SK-N-SH (cell line): Measurements from ENCODE around the gene NARS2.

Experiments used
- CTCF ChIP-seq: fragments of 200-600 bp; sonication (generic); IDR thresholded peaks from 2 replicates; pipeline ENCODE4 v1.6.1; 2017; ENCODE audit warnings: antibody characterized with exemption, mild to moderate bottlenecking, moderate library complexity
- GABPA ChIP-seq: IDR thresholded peaks from 2 replicates; pipeline ENCODE4 v1.4.0; 2012; ENCODE audit warnings: low read depth, mild to moderate bottlenecking
- MAX ChIP-seq: IDR thresholded peaks from 2 replicates; pipeline ENCODE4 v1.4.0; 2012; ENCODE audit warnings: low read depth
- NRF1 ChIP-seq: IDR thresholded peaks from 2 replicates; pipeline ENCODE4 v1.6.1; 2012; ENCODE audit warnings: low read depth, mild to moderate bottlenecking, low read length
- POLR2AphosphoS5 ChIP-seq: IDR thresholded peaks from 2 replicates; pipeline ENCODE4 v1.6.1; 2012; ENCODE audit warnings: low read depth, low read length
- REST ChIP-seq: IDR thresholded peaks from 2 replicates; pipeline ENCODE4 v1.6.1; 2012; ENCODE audit warnings: mild to moderate bottlenecking, low read depth, low read length, moderate library complexity
- SMC3 ChIP-seq: IDR thresholded peaks from 2 replicates; pipeline ENCODE4 v1.6.1; 2012; ENCODE audit warnings: low read depth, low read length, improper control_type of control experiment
- TAF1 ChIP-seq: IDR thresholded peaks from 2 replicates; pipeline ENCODE4 v1.6.1; 2012; ENCODE audit warnings: low read depth, mild to moderate bottlenecking, low read length, moderate library complexity, borderline replicate concordance
- TCF12 ChIP-seq: IDR thresholded peaks from 2 replicates; pipeline ENCODE4 v1.4.0; 2012
- TEAD4 ChIP-seq: IDR thresholded peaks from 2 replicates; pipeline ENCODE4 v1.4.0; 2012; ENCODE audit warnings: mild to moderate bottlenecking, borderline replicate concordance; ENCODE audit not compliant: insufficient read depth
- YY1 ChIP-seq: IDR thresholded peaks from 2 replicates; pipeline ENCODE4 v1.4.0; 2012; ENCODE audit warnings: low read depth, mild to moderate bottlenecking
- TF ChIP-seq, protein P1 (sequence below): IDR thresholded peaks from 2 replicates; pipeline ENCODE4 v1.4.0; 2012; ENCODE audit warnings: low read depth, borderline replicate concordance
- TF ChIP-seq, protein P2 (sequence below): IDR thresholded peaks from 2 replicates; pipeline ENCODE4; 2012

- TF ChIP-seq YY1 (no peak), TEAD4 (no peak), CTCF (no peak), GABPA (no peak), POLR2AphosphoS5 (no peak), MAX (no peak), REST (no peak), TAF1 (no peak), SMC3 (no peak), NRF1 (no peak), TCF12 (no peak)
- TF ChIP-seq, protein P1, sequence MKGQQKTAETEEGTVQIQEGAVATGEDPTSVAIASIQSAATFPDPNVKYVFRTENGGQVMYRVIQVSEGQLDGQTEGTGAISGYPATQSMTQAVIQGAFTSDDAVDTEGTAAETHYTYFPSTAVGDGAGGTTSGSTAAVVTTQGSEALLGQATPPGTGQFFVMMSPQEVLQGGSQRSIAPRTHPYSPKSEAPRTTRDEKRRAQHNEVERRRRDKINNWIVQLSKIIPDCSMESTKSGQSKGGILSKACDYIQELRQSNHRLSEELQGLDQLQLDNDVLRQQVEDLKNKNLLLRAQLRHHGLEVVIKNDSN: no peak
- TF ChIP-seq, protein P2, sequence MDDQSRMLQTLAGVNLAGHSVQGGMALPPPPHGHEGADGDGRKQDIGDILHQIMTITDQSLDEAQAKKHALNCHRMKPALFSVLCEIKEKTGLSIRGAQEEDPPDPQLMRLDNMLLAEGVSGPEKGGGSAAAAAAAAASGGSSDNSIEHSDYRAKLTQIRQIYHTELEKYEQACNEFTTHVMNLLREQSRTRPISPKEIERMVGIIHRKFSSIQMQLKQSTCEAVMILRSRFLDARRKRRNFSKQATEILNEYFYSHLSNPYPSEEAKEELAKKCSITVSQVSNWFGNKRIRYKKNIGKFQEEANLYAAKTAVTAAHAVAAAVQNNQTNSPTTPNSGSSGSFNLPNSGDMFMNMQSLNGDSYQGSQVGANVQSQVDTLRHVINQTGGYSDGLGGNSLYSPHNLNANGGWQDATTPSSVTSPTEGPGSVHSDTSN: no peak
Observed at GRCh38 chr11:78489184-78489583, 85.5 kb downstream of the NARS2 start.
